OCI-LY7 (cell line): ENCODE data around the gene MED22. TPM values are rescaled to one million over a fixed set of nuclear protein-coding genes. Genes with fewer than 3 reads are reported as not detected.

Experiments used
- BruUV-seq: library from RNA; stranded (reverse); fragments of 400-500 nt; replicated peaks from 2 replicates; lab custom pipeline; 2021; lab: Mats Ljungman, UMichigan
- CTCF ChIA-PET: fragments of 300-600 bp; sonication (Branson Sonifier 250); formaldehyde crosslinking; loops from one replicate; lab custom pipeline; 2022; ENCODE audit warnings: antibody characterized with exemption; ENCODE audit not compliant: unreplicated experiment; lab: Charles Lee
- POLR2A ChIA-PET: fragments of 300-600 bp; sonication (Branson Sonifier 250); formaldehyde crosslinking; loops from one replicate; lab custom pipeline; 2022; ENCODE audit warnings: antibody characterized with exemption; lab: Charles Lee
- DNase-seq: peaks from one replicate; pipeline ENCODE4 v3.0.0-alpha.2; 2015; ENCODE audit warnings: low spot score
- H2AFZ ChIP-seq: fragments of 200-600 bp; sonication (generic), shearing (Covaris generic); 2 replicates; pipeline ENCODE4 v1.6.1; 2014; ENCODE audit warnings: mild to moderate bottlenecking, antibody characterized with exemption, low read length, moderate library complexity
- H3K27ac ChIP-seq: fragments of 200-600 bp; sonication (generic); 2 replicates; pipeline ENCODE4 v1.5.1; 2014; ENCODE audit warnings: mixed run types, low read depth, mild to moderate bottlenecking, moderate library complexity, low read length, inconsistent platforms; ENCODE audit not compliant: poor library complexity, severe bottlenecking
- H3K36me3 ChIP-seq: fragments of 200-600 bp; sonication (generic); 2 replicates; pipeline ENCODE4 v1.6.1; 2014; ENCODE audit warnings: mild to moderate bottlenecking, antibody characterized with exemption, low read length, moderate library complexity, mixed read lengths; ENCODE audit not compliant: insufficient read depth
- H3K4me1 ChIP-seq: fragments of 200-600 bp; sonication (generic); 2 replicates; pipeline ENCODE4 v1.5.1; 2014; ENCODE audit warnings: mild to moderate bottlenecking, low read length; ENCODE audit not compliant: insufficient read depth, poor library complexity, severe bottlenecking
- H3K4me2 ChIP-seq: fragments of 200-600 bp; sonication (generic); 2 replicates; pipeline ENCODE4 v1.6.1; 2014; ENCODE audit warnings: mild to moderate bottlenecking, low read length
- H3K4me3 ChIP-seq: fragments of 200-600 bp; sonication (generic); 2 replicates; pipeline ENCODE4 v1.5.1; 2014; ENCODE audit warnings: mild to moderate bottlenecking, low read depth, low read length; ENCODE audit not compliant: poor library complexity, severe bottlenecking
- H3K79me2 ChIP-seq: fragments of 200-600 bp; sonication (generic); 2 replicates; pipeline ENCODE4 v1.6.1; 2016; ENCODE audit warnings: low read depth, mild to moderate bottlenecking, low read length, moderate library complexity, mixed read lengths; ENCODE audit not compliant: insufficient read depth
- H3K9me2 ChIP-seq: fragments of 200-600 bp; sonication (generic); 2 replicates; pipeline ENCODE4 v1.6.1; 2016; ENCODE audit warnings: mild to moderate bottlenecking, low read length, mixed read lengths; ENCODE audit not compliant: insufficient read depth
- H3K9me3 ChIP-seq: fragments of 200-600 bp; sonication (generic); 2 replicates; pipeline ENCODE4 v1.6.1; 2014; ENCODE audit warnings: mild to moderate bottlenecking, mixed run types, low read length, mixed read lengths
- H4K20me1 ChIP-seq: fragments of 200-600 bp; sonication (generic); 2 replicates; pipeline ENCODE4 v1.6.1; 2014; ENCODE audit warnings: mild to moderate bottlenecking, antibody characterized with exemption, low read length, moderate library complexity, mixed read lengths; ENCODE audit not compliant: insufficient read depth
- CTCF ChIP-seq: fragments of 200-600 bp; sonication (generic); conservative IDR thresholded peaks from 2 replicates; pipeline ENCODE4 v1.5.1; 2014; ENCODE audit warnings: mild to moderate bottlenecking, antibody characterized with exemption, low read length, moderate library complexity, mixed read lengths
- EZH2phosphoT487 ChIP-seq: fragments of 200-600 bp; sonication (generic); IDR thresholded peaks from 2 replicates; pipeline ENCODE4 v1.6.1; 2018; ENCODE audit warnings: low read depth, borderline replicate concordance, mild to moderate bottlenecking, mixed run types, antibody characterized with exemption, low read length, moderate library complexity, mixed read lengths
- intact Hi-C: fragments of 100-400 bp; cut with micrococcal nuclease; formaldehyde crosslinking; loops from one replicate; pipeline ENCODE4 v1.10.0; 2022; ENCODE audit not compliant: unreplicated experiment
- total RNA-seq, 2 experiments: library from RNA; depleted of rRNA in 1 of 2; stranded (reverse); fragments of >200 nt in 1 of 2; shearing (Covaris generic) in 1 of 2; gene quantifications; 2 replicates each; pipeline ENCODE4 v1.2.3, GENCODE V29; 2014 to 2022

MED22 gene
- total RNA-seq, 2 experiments from 2014 or later: 52.0 to 62.1 TPM

GRCh38 chr9:133382507-133383141 is 34.7 kb upstream of the MED22 start:
- Histone ChIP-seq H3K9me2 (no peaks in the 10 kb centered on the region), H3K27ac (no peak overlapping the region), H3K4me3 (no peak overlapping the region), H3K9me3 (0 out of 2 replicates have a peak, but pooled peaks cover 7% of the 10 kb centered on the region), H3K4me2 (no peak overlapping the region), H3K4me1 (no peaks in the 10 kb centered on the region), H2AFZ (no peak overlapping the region), H3K36me3 (no peaks in the 10 kb centered on the region), H4K20me1 (no peaks in the 10 kb centered on the region), H3K79me2 (no peaks in the 10 kb centered on the region)
- ChIA-PET CTCF (no interaction called here), POLR2A (no interaction called here)
- TF ChIP-seq EZH2phosphoT487 (no peak), CTCF (no peak)
- BruUV-seq: no TSS peak
- DNase-seq: no peak
- intact Hi-C loops: no loop called here

- POLR2A ChIA-PET: interaction anchor here (0.6 to 0.7 kb wide), 2 partner anchors 24 to 106 kb away, joined by 3 to 10 read pairs; no protein-coding TSS in a partner anchor
Measured at GRCh38 chr9:133380734-133381133, 32.8 kb upstream of the MED22 start.

GRCh38 chr9:133379153-133380086 is 31.5 kb upstream of the MED22 start:
- no peak overlapping the region for H3K4me3 ChIP-seq
- no peak overlapping the region for H2AFZ ChIP-seq
- POLR2A ChIA-PET: interaction anchor here (1.3 kb wide), 1 partner anchor 14 kb away, joined by 3 read pairs; no protein-coding TSS in a partner anchor
- DNase-seq: no peak
- no TSS peak for BruUV-seq
- no peak for TF ChIP-seq CTCF
- TF ChIP-seq EZH2phosphoT487: no peak
- intact Hi-C loops: no loop called here
- CTCF ChIA-PET: no interaction called here
- H3K4me1 ChIP-seq: peaks cover 10% of the 10 kb centered on the region
- H3K27ac ChIP-seq: no peak overlapping the region
- H3K4me2 ChIP-seq: no peak overlapping the region
- peaks cover 14% of the 10 kb centered on the region for H3K79me2 ChIP-seq
- 0 out of 2 replicates have a peak, but pooled peaks cover 7% of the 10 kb centered on the region for H3K9me3 ChIP-seq
- H4K20me1 ChIP-seq: peaks cover 7% of the 10 kb centered on the region
- no peaks in the 10 kb centered on the region for H3K9me2 ChIP-seq
- H3K36me3 ChIP-seq: no peaks in the 10 kb centered on the region

More at GRCh38 chr9:133380734-133381133, 32.8 kb upstream of the MED22 start:
- Histone ChIP-seq H3K9me3 (0 out of 2 replicates have a peak, but pooled peaks cover 7% of the 10 kb centered on the region), H3K9me2 (no peaks in the 10 kb centered on the region), H3K36me3 (no peaks in the 10 kb centered on the region), H3K4me2 (no peak overlapping the region), H3K4me1 (peaks cover 7% of the 10 kb centered on the region), H3K4me3 (no peak overlapping the region), H2AFZ (no peak overlapping the region), H3K79me2 (peaks cover under 1% of the 10 kb centered on the region; the same call in 1 of the 2 replicates), H3K27ac (no peak overlapping the region), H4K20me1 (no peaks in the 10 kb centered on the region)
- CTCF ChIA-PET: no interaction called here
- BruUV-seq: no TSS peak
- intact Hi-C loops: no loop called here
- no peak for TF ChIP-seq EZH2phosphoT487
- no peak for DNase-seq
